MM.1S (cell line): ENCODE results near the gene EPHB1.

Experiments
- DNase-seq: peaks from one replicate; pipeline ENCODE4 v3.0.0-alpha.2; 2015
- H2AFZ ChIP-seq: fragments of 300-600 bp; sonication (generic); 2 replicates; pipeline ENCODE4 v1.6.0; 2016; ENCODE audit warnings: antibody characterized with exemption, low read length
- H3F3A ChIP-seq: fragments of 300-600 bp; sonication (generic); 2 replicates; pipeline ENCODE4 v1.6.1; 2016; ENCODE audit warnings: mild to moderate bottlenecking, antibody characterized with exemption, low read length, moderate library complexity, mixed read lengths; ENCODE audit not compliant: insufficient read depth
- H3K27ac ChIP-seq: fragments of 300-600 bp; sonication (generic); 2 replicates; pipeline ENCODE4 v1.5.1; 2016; ENCODE audit warnings: mild to moderate bottlenecking, low read length
- H3K27me3 ChIP-seq: fragments of 300-600 bp; sonication (generic); replicated peaks from 2 replicates; pipeline ENCODE4 v1.6.0; 2016; ENCODE audit warnings: low read length; ENCODE audit not compliant: insufficient read depth
- H3K36me3 ChIP-seq: fragments of 300-600 bp; sonication (generic); replicated peaks from 2 replicates; pipeline ENCODE4 v1.6.1; 2016; ENCODE audit warnings: mild to moderate bottlenecking, low read length, mixed read lengths; ENCODE audit not compliant: insufficient read depth
- H3K4me1 ChIP-seq: fragments of 300-600 bp; sonication (generic); 2 replicates; pipeline ENCODE4 v1.6.1; 2016; ENCODE audit warnings: low read length, mixed read lengths
- H3K4me2 ChIP-seq: fragments of 300-600 bp; sonication (generic); 2 replicates; pipeline ENCODE4 v1.6.0; 2016; ENCODE audit warnings: low read depth, low read length
- H3K4me3 ChIP-seq: fragments of 300-600 bp; sonication (generic); 2 replicates; pipeline ENCODE4 v1.5.1; 2016; ENCODE audit warnings: low read length, mixed read lengths
- H3K79me2 ChIP-seq: fragments of 300-600 bp; sonication (generic); 2 replicates; pipeline ENCODE4 v1.6.1; 2016; ENCODE audit warnings: mixed run types, low read length, mixed read lengths
- H3K9ac ChIP-seq: fragments of 300-600 bp; sonication (generic); 2 replicates; pipeline ENCODE4 v1.6.1; 2016; ENCODE audit warnings: low read length, mixed read lengths
- H3K9me2 ChIP-seq: fragments of 300-600 bp; sonication (generic); replicated peaks from 2 replicates; pipeline ENCODE4 v1.6.1; 2016; ENCODE audit warnings: mild to moderate bottlenecking, low read length, mixed read lengths; ENCODE audit not compliant: insufficient read depth
- H3K9me3 ChIP-seq: fragments of 300-600 bp; sonication (generic); replicated peaks from 2 replicates; pipeline ENCODE4 v1.6.1; 2016; ENCODE audit warnings: mild to moderate bottlenecking, low read length, mixed read lengths; ENCODE audit not compliant: insufficient read depth
- H4K20me1 ChIP-seq: fragments of 300-600 bp; sonication (generic); 2 replicates; pipeline ENCODE4 v1.6.1; 2016; ENCODE audit warnings: mild to moderate bottlenecking, low read length, moderate library complexity, mixed read lengths; ENCODE audit not compliant: insufficient read depth
- EZH2 ChIP-seq: fragments of 300-600 bp; sonication (generic); optimal IDR thresholded peaks from 2 replicates; pipeline ENCODE3; 2017; ENCODE audit warnings: low read depth, mild to moderate bottlenecking, antibody characterized with exemption, low read length, mixed read lengths
- EZH2phosphoT487 ChIP-seq: fragments of 300-600 bp; sonication (generic); IDR thresholded peaks from 2 replicates; pipeline ENCODE4 v1.6.1; 2018; ENCODE audit warnings: antibody characterized with exemption, low read length
- TF ChIP-seq, protein P1 (sequence below): fragments of 300-600 bp; sonication (generic); IDR thresholded peaks from 2 replicates; pipeline ENCODE4 v1.5.1; 2016; ENCODE audit warnings: antibody characterized with exemption, low read length, mixed read lengths

EPHB1 gene

DNA sequence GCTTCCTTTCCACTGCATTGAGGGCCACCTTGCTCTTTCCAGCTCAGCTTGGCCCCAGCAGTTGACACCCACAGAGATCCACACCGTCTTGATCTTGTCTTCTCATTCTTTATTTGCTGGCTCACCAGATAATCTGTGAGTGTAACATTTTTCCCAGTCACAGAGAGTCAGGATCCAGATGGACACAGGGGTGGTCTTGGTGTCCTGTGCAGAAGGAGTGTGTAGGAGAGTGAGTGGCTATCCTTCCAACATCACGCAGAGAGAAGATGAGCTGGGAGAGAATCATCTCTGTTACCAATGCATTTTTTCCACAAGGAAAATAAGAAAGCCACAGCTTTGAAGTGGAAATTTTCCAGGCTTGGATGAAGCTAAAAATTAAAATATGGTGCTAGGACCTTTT lies 100.1 kb downstream of the EPHB1 start:
- no peaks in the 10 kb centered on the region for H3F3A ChIP-seq
- DNase-seq, result no peak
- no peak overlapping the region for H3K9ac ChIP-seq
- H3K27ac ChIP-seq, result no peak overlapping the region
- TF ChIP-seq EZH2 (no peak), EZH2phosphoT487 (no peak)
- TF ChIP-seq, protein P1, sequence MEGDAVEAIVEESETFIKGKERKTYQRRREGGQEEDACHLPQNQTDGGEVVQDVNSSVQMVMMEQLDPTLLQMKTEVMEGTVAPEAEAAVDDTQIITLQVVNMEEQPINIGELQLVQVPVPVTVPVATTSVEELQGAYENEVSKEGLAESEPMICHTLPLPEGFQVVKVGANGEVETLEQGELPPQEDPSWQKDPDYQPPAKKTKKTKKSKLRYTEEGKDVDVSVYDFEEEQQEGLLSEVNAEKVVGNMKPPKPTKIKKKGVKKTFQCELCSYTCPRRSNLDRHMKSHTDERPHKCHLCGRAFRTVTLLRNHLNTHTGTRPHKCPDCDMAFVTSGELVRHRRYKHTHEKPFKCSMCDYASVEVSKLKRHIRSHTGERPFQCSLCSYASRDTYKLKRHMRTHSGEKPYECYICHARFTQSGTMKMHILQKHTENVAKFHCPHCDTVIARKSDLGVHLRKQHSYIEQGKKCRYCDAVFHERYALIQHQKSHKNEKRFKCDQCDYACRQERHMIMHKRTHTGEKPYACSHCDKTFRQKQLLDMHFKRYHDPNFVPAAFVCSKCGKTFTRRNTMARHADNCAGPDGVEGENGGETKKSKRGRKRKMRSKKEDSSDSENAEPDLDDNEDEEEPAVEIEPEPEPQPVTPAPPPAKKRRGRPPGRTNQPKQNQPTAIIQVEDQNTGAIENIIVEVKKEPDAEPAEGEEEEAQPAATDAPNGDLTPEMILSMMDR, result no peak
- H3K9me2 ChIP-seq, result no peaks in the 10 kb centered on the region
- no peak overlapping the region for H2AFZ ChIP-seq
- H3K4me3 ChIP-seq, result no peak overlapping the region
- no peaks in the 10 kb centered on the region for H3K79me2 ChIP-seq
- no peaks in the 10 kb centered on the region for H3K9me3 ChIP-seq
- H4K20me1 ChIP-seq, result no peaks in the 10 kb centered on the region
- H3K4me2 ChIP-seq, result no peak overlapping the region
- H3K4me1 ChIP-seq, result no peaks in the 10 kb centered on the region
- H3K36me3 ChIP-seq, result no peaks in the 10 kb centered on the region
- H3K27me3 ChIP-seq, result no peaks in the 10 kb centered on the region

DNA sequence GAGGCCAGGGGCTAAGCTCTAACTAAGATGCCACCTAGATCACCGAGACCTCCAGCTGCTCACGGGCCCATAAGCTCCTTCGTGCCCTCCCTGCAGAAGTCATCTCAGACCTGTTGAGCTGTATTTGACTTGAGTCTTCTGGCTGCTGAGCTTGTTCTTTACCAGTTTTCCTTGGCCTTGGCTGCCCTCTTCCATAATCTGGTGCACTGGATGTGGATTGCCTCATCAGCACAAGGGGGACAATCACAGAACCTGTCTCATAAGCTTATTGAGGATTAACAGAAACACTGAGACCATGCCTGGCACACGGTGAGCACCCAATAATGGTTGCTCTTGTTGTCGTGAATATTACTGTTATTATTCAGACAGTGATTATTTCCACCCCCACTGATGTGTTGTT lies 101.1 kb downstream of the EPHB1 start:
- TF ChIP-seq EZH2, result no peak
- TF ChIP-seq, protein P1, result no peak
- TF ChIP-seq EZH2phosphoT487, result no peak
- H3K9me3 ChIP-seq, result no peaks in the 10 kb centered on the region
- no peaks in the 10 kb centered on the region for H4K20me1 ChIP-seq
- DNase-seq, result no peak
- H3K36me3 ChIP-seq, result no peaks in the 10 kb centered on the region
- H3K9me2 ChIP-seq, result no peaks in the 10 kb centered on the region
- no peaks in the 10 kb centered on the region for H3K4me1 ChIP-seq
- no peak overlapping the region for H3K4me2 ChIP-seq
- H2AFZ ChIP-seq, result no peak overlapping the region
- H3F3A ChIP-seq, result no peaks in the 10 kb centered on the region
- no peak overlapping the region for H3K4me3 ChIP-seq
- no peak overlapping the region for H3K9ac ChIP-seq
- no peak overlapping the region for H3K27ac ChIP-seq
- H3K27me3 ChIP-seq, result no peaks in the 10 kb centered on the region
- no peaks in the 10 kb centered on the region for H3K79me2 ChIP-seq

DNA sequence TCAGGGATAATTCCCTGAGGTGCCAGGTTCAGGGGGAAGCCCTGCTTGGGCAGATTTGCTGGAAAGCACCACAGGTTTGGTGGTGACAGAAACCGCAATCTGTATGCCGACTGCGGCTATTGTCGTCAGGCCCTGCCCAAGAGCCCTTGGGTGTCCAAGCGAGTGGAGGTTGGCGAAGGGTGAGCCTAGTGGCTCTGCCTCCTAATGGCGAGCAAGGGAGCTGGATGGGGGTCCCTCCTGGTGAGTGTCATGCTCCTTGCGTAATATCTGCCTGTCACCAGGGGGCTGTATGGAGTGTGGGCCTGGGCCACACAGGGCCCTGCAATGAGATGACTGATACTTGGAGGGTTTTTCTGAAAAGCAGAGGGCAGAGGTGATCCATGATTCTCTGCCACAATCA lies 101.6 kb downstream of the EPHB1 start:
- H3K4me2 ChIP-seq, result no peak overlapping the region
- no peak overlapping the region for H3K9ac ChIP-seq
- no peaks in the 10 kb centered on the region for H3K4me1 ChIP-seq
- no peak overlapping the region for H2AFZ ChIP-seq
- no peaks in the 10 kb centered on the region for H3K36me3 ChIP-seq
- H3K79me2 ChIP-seq, result no peaks in the 10 kb centered on the region
- no peak overlapping the region for H3K4me3 ChIP-seq
- no peaks in the 10 kb centered on the region for H4K20me1 ChIP-seq
- no peak overlapping the region for H3K27ac ChIP-seq
- no peak for TF ChIP-seq EZH2phosphoT487
- no peak for TF ChIP-seq EZH2
- TF ChIP-seq, protein P1, result no peak
- no peak for DNase-seq
- no peaks in the 10 kb centered on the region for H3K27me3 ChIP-seq
- no peaks in the 10 kb centered on the region for H3K9me3 ChIP-seq
- no peaks in the 10 kb centered on the region for H3F3A ChIP-seq
- H3K9me2 ChIP-seq, result no peaks in the 10 kb centered on the region
